ENCODE results near the gene ZC3H14. TPM values are rescaled to one million over a fixed set of nuclear protein-coding genes. Genes with fewer than 3 reads are reported as not detected.
A peak's percentile ranks its signal among the peaks of the same experiment; 100 is the strongest.

ZC3H14 gene
- total RNA-seq, 1 donor from 2014 or later = 59.6 TPM

- TF ChIP-seq CTCF (IDR thresholded peaks at IDR 0.05; ENCODE audit: partially characterized antibody, unreplicated experiment) = no peak
- H3K4me3 Mint-ChIP-seq (ENCODE audit: unreplicated experiment) = no peak overlapping the region
- H3K9me3 Mint-ChIP-seq (ENCODE audit: unreplicated experiment) = no peaks in the 10 kb centered on the region
- H3K36me3 Mint-ChIP-seq (ENCODE audit: unreplicated experiment) = no peaks in the 10 kb centered on the region
- no peak for DNase-seq
- H3K27ac Mint-ChIP-seq (ENCODE audit: unreplicated experiment) = no peak overlapping the region
- H3K27me3 Mint-ChIP-seq (ENCODE audit: unreplicated experiment) = no peaks in the 10 kb centered on the region
- peaks cover 14% of the 10 kb centered on the region for H3K4me1 Mint-ChIP-seq (ENCODE audit: low read depth, unreplicated experiment)
These were observed 50.1 kb downstream of the ZC3H14 start for GRCh38 chr14:88612981-88613380.

GRCh38 chr14:88613552-88614010, 50.7 kb downstream of the ZC3H14 start:
- H3K4me1 Mint-ChIP-seq (ENCODE audit: low read depth, unreplicated experiment) = peaks cover 14% of the 10 kb centered on the region
- H3K9me3 Mint-ChIP-seq (ENCODE audit: unreplicated experiment) = no peaks in the 10 kb centered on the region
- H3K36me3 Mint-ChIP-seq (ENCODE audit: unreplicated experiment) = no peaks in the 10 kb centered on the region
- H3K27me3 Mint-ChIP-seq (ENCODE audit: unreplicated experiment) = no peaks in the 10 kb centered on the region
- peak overlapping the region; percentile 31 for H3K27ac Mint-ChIP-seq (ENCODE audit: unreplicated experiment)
- TF ChIP-seq CTCF (IDR thresholded peaks at IDR 0.05; ENCODE audit: partially characterized antibody, unreplicated experiment) = no peak
- DNase-seq = no peak
- H3K4me3 Mint-ChIP-seq (ENCODE audit: unreplicated experiment) = peak overlapping the region; percentile 50

DNA sequence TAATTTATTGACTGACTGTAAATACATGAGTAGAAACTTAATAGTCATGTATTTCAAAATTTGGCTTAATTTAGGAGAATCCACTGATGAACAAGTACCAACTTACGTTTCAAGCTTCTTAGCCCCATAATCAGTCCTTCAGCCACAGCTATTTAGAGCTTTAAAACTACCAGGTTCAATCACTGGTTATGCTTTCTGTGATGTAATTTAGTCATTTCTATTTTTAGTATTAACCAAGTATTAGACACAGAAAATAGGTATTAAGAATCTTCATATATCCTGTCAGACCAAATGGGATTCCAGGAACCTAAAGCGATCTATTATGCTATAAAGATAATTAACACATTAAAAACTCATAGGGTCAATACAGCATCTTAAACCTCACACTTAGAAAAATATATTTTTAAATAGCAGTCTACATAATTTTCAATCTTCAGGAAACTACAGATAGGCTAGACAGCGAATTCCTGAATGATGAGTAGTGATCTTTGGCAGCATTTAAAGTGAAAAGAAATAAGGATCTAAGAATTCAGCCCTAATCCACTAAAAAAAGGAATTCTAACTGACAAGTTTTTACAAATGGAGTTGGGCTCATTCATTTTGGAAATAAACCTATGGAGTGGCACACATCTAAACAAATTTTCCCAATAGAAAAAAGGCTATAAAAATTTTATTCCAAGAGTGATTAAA, 51.5 kb downstream of the ZC3H14 start:
- DNase-seq = no peak
- Mint-ChIP-seq H3K4me3 (ENCODE audit: unreplicated experiment) (no peak overlapping the region), H3K9me3 (ENCODE audit: unreplicated experiment) (no peaks in the 10 kb centered on the region), H3K27me3 (ENCODE audit: unreplicated experiment) (no peaks in the 10 kb centered on the region), H3K27ac (ENCODE audit: unreplicated experiment) (no peak overlapping the region), H3K36me3 (ENCODE audit: unreplicated experiment) (no peaks in the 10 kb centered on the region), H3K4me1 (ENCODE audit: low read depth, unreplicated experiment) (peaks cover 14% of the 10 kb centered on the region)
- TF ChIP-seq CTCF (IDR thresholded peaks at IDR 0.05; ENCODE audit: partially characterized antibody, unreplicated experiment) = no peak

GRCh38 chr14:88616697-88617096, 53.9 kb downstream of the ZC3H14 start:
- Mint-ChIP-seq H3K4me3 (ENCODE audit: unreplicated experiment) (no peak overlapping the region), H3K9me3 (ENCODE audit: unreplicated experiment) (no peaks in the 10 kb centered on the region), H3K36me3 (ENCODE audit: unreplicated experiment) (no peaks in the 10 kb centered on the region), H3K27me3 (ENCODE audit: unreplicated experiment) (no peaks in the 10 kb centered on the region), H3K27ac (ENCODE audit: unreplicated experiment) (no peak overlapping the region), H3K4me1 (ENCODE audit: low read depth, unreplicated experiment) (peaks cover 14% of the 10 kb centered on the region)
- no peak for TF ChIP-seq CTCF (IDR thresholded peaks at IDR 0.05; ENCODE audit: partially characterized antibody, unreplicated experiment)
- DNase-seq = no peak

DNA sequence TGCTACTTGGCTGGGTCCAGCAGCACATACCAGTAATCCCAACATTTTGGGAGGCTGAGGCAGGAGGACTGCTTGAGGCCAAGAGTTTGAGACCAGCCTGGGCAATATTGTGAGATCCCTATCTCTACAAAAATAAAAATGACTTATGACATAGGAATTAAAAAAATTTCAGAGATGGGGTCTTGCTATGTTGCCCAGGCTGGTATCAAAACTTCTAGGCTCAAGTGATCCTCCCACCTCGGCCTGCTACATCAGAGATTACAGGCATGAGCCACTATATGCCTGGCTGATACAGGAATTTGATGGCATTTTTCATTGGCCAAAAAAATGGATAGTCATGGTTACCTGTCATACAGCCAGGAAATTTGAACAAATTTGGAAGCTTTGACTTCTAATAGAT, 54.6 kb downstream of the ZC3H14 start:
- no peaks in the 10 kb centered on the region for H3K27me3 Mint-ChIP-seq (ENCODE audit: unreplicated experiment)
- peaks cover 11% of the 10 kb centered on the region for H3K4me1 Mint-ChIP-seq (ENCODE audit: low read depth, unreplicated experiment)
- H3K9me3 Mint-ChIP-seq (ENCODE audit: unreplicated experiment) = no peaks in the 10 kb centered on the region
- H3K4me3 Mint-ChIP-seq (ENCODE audit: unreplicated experiment) = no peak overlapping the region
- H3K36me3 Mint-ChIP-seq (ENCODE audit: unreplicated experiment) = no peaks in the 10 kb centered on the region
- TF ChIP-seq CTCF (IDR thresholded peaks at IDR 0.05; ENCODE audit: partially characterized antibody, unreplicated experiment) = no peak
- no peak overlapping the region for H3K27ac Mint-ChIP-seq (ENCODE audit: unreplicated experiment)
- no peak for DNase-seq

Data from glutamatergic neuron (in vitro differentiated cells).